GM23248 (cell line): ENCODE measurements around the gene FKBP4. TPM values are rescaled to one million over a fixed set of nuclear protein-coding genes. Genes with fewer than 3 reads are reported as not detected.

Experiments used
- DNase-seq: peaks from one replicate; pipeline ENCODE4 v3.0.0-alpha.2; 2015
- H2AFZ ChIP-seq: fragments of 200-600 bp; sonication (generic); 2 replicates; pipeline ENCODE4 v1.6.1; 2016; ENCODE audit warnings: antibody characterized with exemption
- H3F3A ChIP-seq: fragments of 200-600 bp; sonication (generic); 2 replicates; pipeline ENCODE4 v1.6.1; 2016; ENCODE audit warnings: mild to moderate bottlenecking, antibody characterized with exemption, mixed run types; ENCODE audit not compliant: insufficient read depth
- H3K27ac ChIP-seq: fragments of 200-600 bp; sonication (generic); 2 replicates; pipeline ENCODE4 v1.5.1; 2016; ENCODE audit warnings: mild to moderate bottlenecking
- H3K27me3 ChIP-seq: fragments of 200-600 bp; sonication (generic); replicated peaks from 2 replicates; pipeline ENCODE4 v1.6.1; 2016; ENCODE audit warnings: mild to moderate bottlenecking; ENCODE audit not compliant: insufficient read depth
- H3K36me3 ChIP-seq: fragments of 200-600 bp; sonication (generic); 2 replicates; pipeline ENCODE4 v1.6.1; 2016; ENCODE audit warnings: low read depth, mild to moderate bottlenecking
- H3K4me1 ChIP-seq: fragments of 200-600 bp; sonication (generic); 2 replicates; pipeline ENCODE4 v1.6.1; 2016; ENCODE audit warnings: mild to moderate bottlenecking; ENCODE audit not compliant: insufficient read depth
- H3K4me2 ChIP-seq: fragments of 200-600 bp; sonication (generic); one replicate; pipeline ENCODE4 v1.6.1; 2016; ENCODE audit warnings: mild to moderate bottlenecking; ENCODE audit not compliant: unreplicated experiment
- H3K4me3 ChIP-seq: fragments of 200-600 bp; sonication (generic); 2 replicates; pipeline ENCODE4 v1.5.1; 2016; ENCODE audit warnings: mild to moderate bottlenecking
- H3K79me2 ChIP-seq: fragments of 200-600 bp; sonication (generic); 2 replicates; pipeline ENCODE4 v1.6.1; 2016; ENCODE audit warnings: mild to moderate bottlenecking; ENCODE audit not compliant: insufficient read depth
- H3K9ac ChIP-seq: fragments of 200-600 bp; sonication (generic); 2 replicates; pipeline ENCODE4 v1.6.1; 2016; ENCODE audit warnings: mild to moderate bottlenecking
- H3K9me2 ChIP-seq: fragments of 200-600 bp; sonication (generic); 2 replicates; pipeline ENCODE4 v1.6.1; 2016; ENCODE audit warnings: mixed run types, mild to moderate bottlenecking, moderate library complexity; ENCODE audit not compliant: insufficient read depth
- H3K9me3 ChIP-seq: fragments of 200-600 bp; sonication (generic); one replicate; pipeline ENCODE4 v1.6.1; 2017; ENCODE audit warnings: low read depth
- H4K20me1 ChIP-seq: fragments of 200-600 bp; sonication (generic); 2 replicates; pipeline ENCODE4 v1.6.0; 2016; ENCODE audit not compliant: insufficient read depth
- EZH2 ChIP-seq: fragments of 200-600 bp; sonication (generic); IDR thresholded peaks from 2 replicates; pipeline ENCODE4 v1.6.1; 2018; ENCODE audit warnings: antibody characterized with exemption, mild to moderate bottlenecking; ENCODE audit not compliant: insufficient read depth, poor library complexity, severe bottlenecking
- EZH2phosphoT487 ChIP-seq: fragments of 200-600 bp; sonication (generic); IDR thresholded peaks from 2 replicates; pipeline ENCODE4 v1.6.1; 2018; ENCODE audit warnings: antibody characterized with exemption, moderate library complexity, mild to moderate bottlenecking, low read depth; ENCODE audit not compliant: insufficient read depth
- WGBS, 2 experiments: methylation state at CpG; one replicate each; pipeline ENCODE4 v1.1.6; 2015 to 2017; ENCODE audit warnings: low lambda C conversion rate in 2 of 2, low coverage in 1 of 2; ENCODE audit errors: missing lambda C conversion rate in 2 of 2; 5-methylcytosine and 5-hydroxymethylcytosine counted together
- in situ Hi-C: fragments of 300-500 bp; cut with MboI; formaldehyde crosslinking; loops from 2 replicates; pipeline ENCODE4 v1.15.0; 2020
- polyA plus RNA-seq: library from polyadenylated mRNA; unstranded; fragments of >200 nt; fragmentation: Nextera tagmentation; extraction: Ambion mirVana; gene quantifications from 2 replicates; pipeline ENCODE4 v1.2.1, GENCODE V29; 2016
- total RNA-seq: library from RNA; depleted of rRNA; stranded (reverse); fragments of >200 nt; shearing (Covaris generic); gene quantifications from 2 replicates; pipeline ENCODE4 v1.2.3, GENCODE V29; 2014

The FKBP4 gene
- total and polyA plus RNA-seq, 2 experiments from 2014 or later: 24.0 to 27.4 TPM

DNA sequence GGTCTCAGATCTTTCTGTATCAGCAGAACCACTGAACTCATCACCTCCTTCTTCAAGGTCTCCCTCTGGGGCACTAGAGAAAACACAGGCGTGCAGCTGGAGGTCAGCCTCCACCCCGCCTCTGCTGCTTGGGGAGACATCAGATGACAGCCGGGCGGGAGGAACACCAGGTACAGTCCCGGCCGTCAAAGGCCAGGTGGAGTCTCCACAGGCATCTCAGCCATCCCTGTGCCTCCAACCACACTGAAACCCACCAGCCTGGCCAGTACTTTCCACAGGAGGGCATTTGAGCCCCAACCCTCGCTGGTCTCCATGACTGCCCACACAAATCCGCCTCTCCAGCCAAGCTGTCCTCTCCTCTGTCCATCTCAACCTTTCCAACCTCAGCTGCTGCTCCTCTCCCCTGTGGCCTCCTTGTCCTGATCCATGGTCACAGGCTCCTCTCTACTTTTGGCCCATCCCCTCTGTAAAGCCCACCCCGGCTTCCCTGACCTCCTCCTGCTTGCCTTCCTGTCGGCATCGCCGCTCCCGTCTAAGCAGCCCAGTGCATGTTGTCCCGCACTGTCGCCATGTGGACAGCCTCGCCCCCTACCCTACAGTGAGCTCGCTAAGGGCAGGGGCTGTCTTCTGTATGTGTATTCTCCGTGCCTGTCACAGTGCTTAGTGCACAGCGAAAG, 21.4 kb upstream of the FKBP4 start:
- Histone ChIP-seq H3K9ac (no peak overlapping the region), H3K4me1 (no peaks in the 10 kb centered on the region), H3K9me2 (no peaks in the 10 kb centered on the region), H3K4me3 (no peak overlapping the region), H3K79me2 (no peaks in the 10 kb centered on the region), H2AFZ (no peak overlapping the region), H3K27ac (no peak overlapping the region), H3F3A (no peaks in the 10 kb centered on the region), H3K27me3 (no peaks in the 10 kb centered on the region; the same call in 1 of the 2 replicates), H3K4me2 (no peak overlapping the region), H4K20me1 (no peaks in the 10 kb centered on the region), H3K36me3 (no peaks in the 10 kb centered on the region), H3K9me3 (no peaks in the 10 kb centered on the region)
- in situ Hi-C loops: no loop called here
- no peak for TF ChIP-seq EZH2
- no peak for TF ChIP-seq EZH2phosphoT487
- no peak for DNase-seq
- WGBS, 2 experiments: 55 to 56% methylated on average over 18 to 19 of the region's 19 CpGs

- Histone ChIP-seq H4K20me1 (no peaks in the 10 kb centered on the region), H3K4me2 (no peak overlapping the region), H3K36me3 (no peaks in the 10 kb centered on the region), H3K27ac (no peak overlapping the region), H3K9me3 (no peaks in the 10 kb centered on the region), H3K9ac (no peak overlapping the region), H3F3A (no peaks in the 10 kb centered on the region), H3K9me2 (no peaks in the 10 kb centered on the region), H3K27me3 (no peaks in the 10 kb centered on the region; the same call in 1 of the 2 replicates), H3K79me2 (no peaks in the 10 kb centered on the region), H3K4me1 (no peaks in the 10 kb centered on the region), H2AFZ (no peak overlapping the region), H3K4me3 (no peak overlapping the region)
- in situ Hi-C loops: no loop called here
- WGBS, 2 experiments: 51 to 53% methylated on average over 8 of the region's 8 CpGs
- DNase-seq: no peak
- TF ChIP-seq EZH2phosphoT487 (no peak), EZH2 (no peak)
Observed at GRCh38 chr12:2775431-2775830, 19.3 kb upstream of the FKBP4 start.

GRCh38 chr12:2776129-2776806, 18.5 kb upstream of the FKBP4 start:
- no peak for DNase-seq
- H4K20me1 ChIP-seq: no peaks in the 10 kb centered on the region
- H3K79me2 ChIP-seq: no peaks in the 10 kb centered on the region
- H3F3A ChIP-seq: no peaks in the 10 kb centered on the region
- 83 to 89% methylated on average over 17 to 20 of the region's 20 CpGs for WGBS, 2 experiments
- H3K9ac ChIP-seq: no peak overlapping the region
- H3K4me1 ChIP-seq: no peaks in the 10 kb centered on the region
- TF ChIP-seq EZH2 (no peak), EZH2phosphoT487 (no peak)
- no peak overlapping the region for H3K27ac ChIP-seq
- H3K4me3 ChIP-seq: no peak overlapping the region
- no peaks in the 10 kb centered on the region for H3K9me3 ChIP-seq
- no peaks in the 10 kb centered on the region for H3K36me3 ChIP-seq
- H3K27me3 ChIP-seq: no peaks in the 10 kb centered on the region; the same call in 1 of the 2 replicates
- H3K9me2 ChIP-seq: no peaks in the 10 kb centered on the region
- H2AFZ ChIP-seq: no peak overlapping the region
- in situ Hi-C loops: no loop called here
- H3K4me2 ChIP-seq: no peak overlapping the region

GRCh38 chr12:2779281-2779680, 15.5 kb upstream of the FKBP4 start:
- Histone ChIP-seq H3K9me2 (no peaks in the 10 kb centered on the region), H3K9ac (no peak overlapping the region), H3K4me3 (no peak overlapping the region), H2AFZ (no peak overlapping the region), H3K4me1 (no peaks in the 10 kb centered on the region), H3K4me2 (no peak overlapping the region), H3K27me3 (peaks cover 9% of the 10 kb centered on the region; the same call in 1 of the 2 replicates), H3K36me3 (no peaks in the 10 kb centered on the region), H3F3A (no peaks in the 10 kb centered on the region), H4K20me1 (no peaks in the 10 kb centered on the region), H3K9me3 (no peaks in the 10 kb centered on the region), H3K27ac (no peak overlapping the region), H3K79me2 (no peaks in the 10 kb centered on the region)
- no peak for DNase-seq
- TF ChIP-seq EZH2 (no peak), EZH2phosphoT487 (no peak)
- in situ Hi-C loops: no loop called here
- WGBS, 2 experiments: 63 to 64% methylated on average over 4 of the region's 4 CpGs
